Epithelial cell of proximal tubule (primary cell): ENCODE measurements around the gene CD247. TPM values are rescaled to one million over a fixed set of nuclear protein-coding genes. Genes with fewer than 3 reads are reported as not detected.

Experiments
- DNase-seq: peaks from one replicate; pipeline ENCODE4 v3.0.0-alpha.2; 2011; ENCODE audit warnings: low read depth
- H3K4me3 ChIP-seq: 2 replicates; pipeline ENCODE4 v1.5.1; 2011; ENCODE audit warnings: low read depth, mild to moderate bottlenecking, low read length
- total RNA-seq: library from RNA; depleted of rRNA; stranded (reverse); fragments of >200 nt; gene quantifications from 2 replicates; pipeline ENCODE4 v1.2.3, GENCODE V29; 2015
- TF ChIP-seq, protein P1 (sequence below): conservative IDR thresholded peaks from 2 replicates; pipeline ENCODE4 v1.5.1; 2012; ENCODE audit warnings: low read depth, mild to moderate bottlenecking, low read length

Gene CD247
- total RNA-seq, 1 donor from 2014 or later: not detected

- TF ChIP-seq, protein P1, sequence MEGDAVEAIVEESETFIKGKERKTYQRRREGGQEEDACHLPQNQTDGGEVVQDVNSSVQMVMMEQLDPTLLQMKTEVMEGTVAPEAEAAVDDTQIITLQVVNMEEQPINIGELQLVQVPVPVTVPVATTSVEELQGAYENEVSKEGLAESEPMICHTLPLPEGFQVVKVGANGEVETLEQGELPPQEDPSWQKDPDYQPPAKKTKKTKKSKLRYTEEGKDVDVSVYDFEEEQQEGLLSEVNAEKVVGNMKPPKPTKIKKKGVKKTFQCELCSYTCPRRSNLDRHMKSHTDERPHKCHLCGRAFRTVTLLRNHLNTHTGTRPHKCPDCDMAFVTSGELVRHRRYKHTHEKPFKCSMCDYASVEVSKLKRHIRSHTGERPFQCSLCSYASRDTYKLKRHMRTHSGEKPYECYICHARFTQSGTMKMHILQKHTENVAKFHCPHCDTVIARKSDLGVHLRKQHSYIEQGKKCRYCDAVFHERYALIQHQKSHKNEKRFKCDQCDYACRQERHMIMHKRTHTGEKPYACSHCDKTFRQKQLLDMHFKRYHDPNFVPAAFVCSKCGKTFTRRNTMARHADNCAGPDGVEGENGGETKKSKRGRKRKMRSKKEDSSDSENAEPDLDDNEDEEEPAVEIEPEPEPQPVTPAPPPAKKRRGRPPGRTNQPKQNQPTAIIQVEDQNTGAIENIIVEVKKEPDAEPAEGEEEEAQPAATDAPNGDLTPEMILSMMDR: no peak
- no peak overlapping the region for H3K4me3 ChIP-seq
- no peak for DNase-seq
Observed at GRCh38 chr1:167488786-167489185, 29.5 kb downstream of the CD247 start.

DNA sequence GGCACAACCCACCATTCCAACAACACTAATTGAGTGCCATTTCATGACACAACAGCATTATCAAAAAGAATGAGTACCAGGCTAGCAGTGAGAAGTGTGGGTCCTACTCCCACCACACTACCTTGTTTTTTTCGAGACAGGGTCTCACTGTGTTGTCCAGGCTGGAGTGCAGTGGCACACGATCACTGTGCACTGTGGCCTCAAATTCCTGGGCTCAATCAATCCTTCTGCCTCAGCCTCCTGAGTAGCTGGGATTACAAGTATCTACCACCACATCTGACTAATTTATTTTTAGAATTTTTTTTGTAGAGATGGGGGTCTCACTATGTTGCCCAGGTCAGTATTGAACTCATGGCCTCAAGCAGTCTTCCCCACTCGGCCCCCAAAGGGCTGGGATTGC, 30.7 kb downstream of the CD247 start:
- DNase-seq: no peak
- no peak overlapping the region for H3K4me3 ChIP-seq
- TF ChIP-seq, protein P1: no peak

GRCh38 chr1:167486090-167486824, 32.1 kb downstream of the CD247 start:
- no peak overlapping the region for H3K4me3 ChIP-seq
- TF ChIP-seq, protein P1: no peak
- DNase-seq: no peak

DNA sequence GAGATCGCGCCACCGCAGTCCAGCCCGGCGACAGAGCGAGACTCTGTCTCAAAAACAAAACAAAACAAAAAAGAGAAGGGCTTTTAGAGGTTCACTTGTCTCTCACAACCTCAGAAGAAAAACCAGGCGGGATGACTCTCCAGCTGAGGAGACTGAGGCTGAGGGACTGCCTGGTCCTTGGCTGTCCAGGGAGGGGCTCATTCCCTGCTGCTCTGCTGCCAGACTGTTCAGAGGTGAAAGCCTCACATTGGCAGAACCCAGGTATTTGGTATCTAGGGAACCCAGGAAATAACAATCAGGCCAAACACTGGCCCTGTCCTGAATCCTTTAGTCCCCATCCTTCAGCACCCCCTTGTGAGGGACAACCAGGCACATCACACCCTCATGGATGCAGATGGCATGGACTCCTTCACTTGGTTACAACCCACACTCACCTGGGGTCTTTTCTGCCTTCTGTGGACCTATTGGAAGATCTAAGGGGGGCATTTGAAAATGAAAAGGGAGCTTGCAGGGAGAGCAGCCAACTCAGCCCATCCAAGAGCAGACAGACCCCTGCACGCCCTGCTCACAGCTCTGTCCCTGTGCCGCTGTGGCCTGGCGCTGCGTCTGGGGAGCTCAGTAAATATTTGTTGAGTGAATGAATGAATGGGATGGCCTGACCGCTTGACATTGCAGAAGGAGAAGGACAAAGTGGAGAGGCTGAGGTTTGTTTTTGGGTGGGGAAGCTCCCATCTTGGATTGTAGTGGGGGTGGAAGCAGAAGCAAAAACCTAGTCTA, 33.4 kb downstream of the CD247 start:
- DNase-seq: no peak
- TF ChIP-seq, protein P1: no peak
- no peak overlapping the region for H3K4me3 ChIP-seq

DNA sequence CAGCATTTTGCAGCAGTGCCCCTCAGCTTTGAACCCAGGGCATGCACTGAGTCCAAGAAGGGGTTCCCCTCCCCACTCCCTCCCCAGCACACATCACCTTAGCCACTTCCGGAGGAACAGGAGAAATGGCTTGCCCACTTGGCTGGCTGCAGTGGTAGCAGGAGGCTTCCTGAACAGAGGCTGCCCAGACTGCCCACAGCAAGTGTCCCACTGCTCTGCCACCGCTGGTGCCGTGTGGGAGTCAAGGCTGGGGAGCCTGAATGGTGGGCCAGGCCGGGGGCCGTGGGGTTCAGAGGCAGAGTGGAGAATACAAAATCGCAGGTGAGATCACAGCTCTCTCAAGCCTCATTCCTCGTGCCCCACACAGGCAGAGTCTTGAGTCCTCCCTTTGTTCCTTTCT, 34.5 kb downstream of the CD247 start:
- H3K4me3 ChIP-seq: no peak overlapping the region
- TF ChIP-seq, protein P1: no peak
- no peak for DNase-seq

DNA sequence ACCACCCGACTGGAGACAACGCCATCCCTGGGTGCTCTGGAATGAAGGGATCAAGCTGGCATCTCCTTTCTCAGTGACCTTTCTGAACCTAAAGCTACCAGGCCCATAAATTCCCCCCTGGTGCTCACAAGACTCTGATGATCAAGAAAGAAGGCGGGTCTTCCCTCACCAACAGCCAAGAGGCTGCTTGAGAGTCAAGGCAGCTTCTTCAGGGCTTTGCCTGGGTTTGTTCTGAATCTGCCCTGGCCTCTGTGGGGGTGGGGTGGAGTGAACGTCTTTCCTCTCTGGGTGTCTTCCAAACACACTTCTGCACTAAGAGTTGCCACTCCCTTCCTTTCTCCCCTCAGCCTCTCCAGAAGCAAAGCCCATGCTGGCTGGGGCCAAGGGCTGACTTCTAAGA, 36.1 kb downstream of the CD247 start:
- H3K4me3 ChIP-seq: no peak overlapping the region
- TF ChIP-seq, protein P1: no peak
- DNase-seq: no peak
